HG03442 (cell line): ENCODE results near the gene CYP11A1.
A peak's percentile ranks its signal among the peaks of the same experiment; 100 is the strongest.
"Not testable (repeated sequence)": the region's sequence is repeated elsewhere in the genome, so short reads cannot be mapped to it uniquely, and the experiment has no call there.

Experiments
- ATAC-seq: cut with Tn5 transposase; IDR thresholded peaks from one replicate; pipeline ENCODE4 v1.9.1; 2021; ENCODE audit warnings: mild to moderate bottlenecking, moderate library complexity; ENCODE audit not compliant: unreplicated experiment

Gene CYP11A1

DNA sequence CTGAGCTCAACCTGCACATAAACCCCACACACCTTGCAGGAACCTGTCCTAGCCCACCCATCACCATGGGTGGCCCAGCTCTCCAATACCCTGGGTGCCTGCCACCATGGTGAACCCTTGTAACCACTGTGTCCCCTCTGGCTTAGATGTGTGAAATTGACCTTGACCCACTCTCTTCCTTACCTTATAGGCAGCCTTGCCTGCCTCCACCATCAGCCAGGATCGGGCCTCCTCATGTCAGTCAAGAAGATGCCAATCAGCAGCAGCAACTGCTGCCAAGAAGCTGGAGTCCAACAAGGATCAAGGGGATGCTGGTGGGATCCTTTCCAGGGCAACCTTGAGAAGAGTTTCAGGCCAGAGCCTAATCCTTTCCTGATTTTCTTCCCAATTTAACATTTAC lies 8.8 kb upstream of the CYP11A1 start:
- no peak for ATAC-seq

GRCh38 chr15:74375303-74375693 lies 7.9 kb upstream of the CYP11A1 start:
- ATAC-seq = no peak

GRCh38 chr15:74374648-74375302 lies 7.3 kb upstream of the CYP11A1 start:
- ATAC-seq = peak; percentile 8

GRCh38 chr15:74373731-74374647 lies 6.5 kb upstream of the CYP11A1 start:
- peak; percentile 67 for ATAC-seq

DNA sequence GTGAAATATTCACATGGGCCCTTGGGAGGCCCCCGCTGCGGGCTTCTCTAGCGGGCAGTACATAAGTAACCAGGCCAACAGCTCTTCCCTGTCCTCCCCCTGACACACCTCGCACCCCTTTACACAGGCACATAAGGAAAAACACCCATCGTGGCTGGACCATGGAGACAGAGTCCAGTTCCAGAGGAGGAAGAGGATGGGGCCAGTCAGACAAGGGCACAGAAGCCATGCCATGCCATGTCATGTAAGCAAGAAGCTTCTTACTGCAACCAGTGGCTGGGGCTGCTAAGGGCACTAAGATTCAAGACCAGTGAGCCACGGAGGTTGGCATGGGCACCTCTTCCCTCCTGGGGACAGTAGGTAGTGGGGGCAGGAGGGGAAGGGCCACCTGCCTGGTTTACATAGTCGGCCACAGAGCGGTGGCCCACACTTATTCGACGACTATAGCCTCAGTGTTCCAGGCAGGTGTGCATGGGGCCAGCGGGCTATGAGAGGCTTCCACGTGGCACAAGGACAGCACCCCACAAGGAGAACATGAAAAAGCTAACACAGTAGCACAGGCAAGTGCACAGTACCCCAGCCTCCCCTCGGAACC lies 5.7 kb upstream of the CYP11A1 start:
- ATAC-seq = no peak

DNA sequence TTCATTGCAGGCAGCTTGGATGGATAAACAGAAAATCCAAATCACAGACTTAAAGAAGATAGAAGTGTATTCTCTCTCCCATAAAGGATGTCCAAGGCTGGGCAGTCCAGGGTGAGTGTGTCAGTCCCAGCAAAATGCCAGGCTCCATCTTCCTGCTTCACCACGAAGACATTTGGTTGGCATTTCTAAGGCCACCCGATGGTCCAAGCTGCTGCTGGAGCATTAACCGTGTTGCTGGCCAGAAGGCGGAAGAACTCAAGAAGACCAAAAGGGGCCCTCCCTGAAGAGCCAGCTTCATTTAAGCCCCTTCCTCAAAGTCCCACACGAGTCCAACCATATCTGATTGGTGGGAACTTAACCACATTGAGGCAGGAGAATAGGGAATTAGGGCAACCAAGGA lies 3.0 kb upstream of the CYP11A1 start:
- no peak for ATAC-seq

- no peak for ATAC-seq
These were observed 2.3 kb upstream of the CYP11A1 start for GRCh38 chr15:74369756-74370155.

DNA sequence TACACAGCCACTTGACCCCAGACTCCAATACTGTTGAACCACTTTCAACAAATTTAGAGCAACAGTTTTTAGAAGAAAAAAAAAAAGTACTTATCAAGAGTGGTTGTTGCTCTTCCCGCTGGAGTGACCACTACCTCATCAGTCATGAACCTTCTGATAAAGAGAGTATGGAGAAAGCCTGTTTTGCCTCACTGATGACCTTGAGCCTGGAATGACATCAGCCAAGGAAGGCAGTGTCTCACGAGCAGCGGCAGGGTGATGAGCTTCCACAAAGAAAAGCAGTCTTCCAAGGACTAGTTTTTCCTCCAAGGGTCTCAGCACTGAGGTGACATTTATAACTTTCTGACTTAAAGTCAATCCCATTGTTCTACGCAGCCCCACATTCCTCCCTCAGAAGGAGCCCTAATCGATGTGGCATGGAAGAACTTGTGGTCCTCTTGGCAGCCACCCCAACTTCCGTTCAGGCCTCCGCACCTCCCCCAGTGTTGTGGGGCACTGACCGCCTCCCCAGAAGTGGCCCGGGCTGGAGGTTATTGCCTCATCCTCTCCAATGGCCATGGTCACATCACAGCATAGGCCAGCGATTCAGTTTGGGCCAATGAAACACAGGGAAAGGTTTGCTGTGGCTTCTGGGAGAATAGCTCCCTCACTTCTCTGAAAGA lies 1.8 kb upstream of the CYP11A1 start:
- no peak for ATAC-seq

- no peak for ATAC-seq
These were observed 675 bp upstream of the CYP11A1 start for GRCh38 chr15:74368121-74368520.

DNA sequence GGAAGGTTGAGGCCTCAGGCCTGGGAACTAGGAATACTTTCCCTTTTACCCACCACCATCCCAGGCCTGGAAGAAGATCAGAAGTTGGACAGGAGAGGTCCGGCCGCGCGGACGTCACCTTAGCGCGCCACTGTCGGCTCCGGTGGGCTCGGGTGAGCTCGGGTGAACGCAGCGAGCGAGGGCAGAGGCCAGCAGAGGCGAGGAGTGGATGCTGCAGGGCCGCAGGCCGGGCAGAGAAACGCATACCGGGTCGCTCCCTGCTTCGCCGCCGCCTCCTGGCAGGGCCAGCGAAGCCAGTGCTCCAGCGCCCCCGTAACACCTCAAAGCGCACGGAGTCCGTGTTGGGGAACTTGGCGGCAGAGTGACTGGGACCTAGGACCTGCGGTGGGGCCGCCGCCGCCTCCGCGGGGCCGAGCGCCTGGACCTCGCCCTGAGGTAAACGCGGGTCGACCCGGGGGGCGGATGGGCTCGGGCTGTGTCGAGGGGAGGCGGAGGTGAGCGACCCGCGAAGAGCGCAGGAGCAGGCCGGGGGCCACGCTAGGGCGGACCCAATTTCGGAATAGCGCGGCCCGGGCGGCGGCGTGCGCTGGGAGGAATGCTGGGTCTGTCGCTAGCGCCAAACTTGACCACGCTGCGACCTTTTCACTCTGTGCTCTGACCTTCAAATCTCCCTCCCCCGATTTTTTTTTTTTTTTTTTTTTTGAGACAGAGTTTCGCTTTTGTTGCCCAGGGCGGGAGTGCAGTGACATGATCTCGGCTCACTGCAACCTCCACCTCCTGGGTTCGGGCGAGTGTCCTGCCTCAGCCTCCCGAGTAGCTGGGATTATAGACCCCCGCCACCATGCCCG lies 1.6 kb downstream of the CYP11A1 start:
- ATAC-seq = no peak

GRCh38 chr15:74364936-74365597 lies 2.4 kb downstream of the CYP11A1 start:
- ATAC-seq = no peak

DNA sequence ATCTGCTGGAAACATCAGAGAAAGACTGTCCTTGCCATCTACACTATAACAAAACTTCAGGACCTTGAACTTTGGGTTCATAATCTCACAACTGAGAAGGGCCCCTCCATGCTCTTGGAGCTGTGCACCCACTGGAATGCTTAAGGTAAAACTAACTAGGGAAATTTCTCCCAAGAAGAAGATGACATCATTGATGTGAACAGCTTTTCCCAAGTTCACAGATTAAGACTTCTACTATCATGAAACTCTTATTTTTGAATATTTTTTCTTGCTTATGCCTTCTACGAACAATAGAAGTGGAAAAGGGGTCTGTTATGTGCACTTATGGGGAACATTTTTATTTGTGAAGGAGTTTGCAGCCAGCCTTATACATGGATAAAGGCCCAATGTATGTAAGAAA lies 5.0 kb downstream of the CYP11A1 start:
- no peak for ATAC-seq

DNA sequence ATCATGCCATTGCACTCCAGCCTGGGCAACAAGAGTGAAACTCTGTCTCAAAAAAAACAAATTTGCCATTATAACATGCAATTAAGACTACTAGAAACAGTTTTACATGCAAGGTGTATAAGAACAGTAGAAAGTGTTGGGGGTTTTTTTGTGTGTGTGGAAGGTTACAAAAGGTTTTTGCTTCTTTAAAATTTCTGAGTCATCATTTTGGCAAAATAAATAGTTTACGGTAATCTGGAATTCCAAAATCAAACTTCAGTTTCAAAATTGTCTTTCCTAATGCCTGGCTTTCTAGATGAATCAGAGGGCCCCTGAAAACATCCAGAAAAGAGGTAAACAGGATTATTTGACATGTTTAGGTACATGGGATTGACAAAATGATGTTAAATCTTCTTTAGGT lies 6.6 kb downstream of the CYP11A1 start:
- ATAC-seq = not testable (repeated sequence)

- not testable (repeated sequence) for ATAC-seq
These were observed 8.1 kb downstream of the CYP11A1 start for GRCh38 chr15:74359376-74359775.

- not testable (repeated sequence) for ATAC-seq
These were observed 9.9 kb downstream of the CYP11A1 start for GRCh38 chr15:74357514-74357913.

- not testable (repeated sequence) for ATAC-seq
These were observed 11.4 kb downstream of the CYP11A1 start for GRCh38 chr15:74356050-74356449.

- ATAC-seq = not testable (repeated sequence)
These were observed 13.5 kb downstream of the CYP11A1 start for GRCh38 chr15:74353992-74354391.

DNA sequence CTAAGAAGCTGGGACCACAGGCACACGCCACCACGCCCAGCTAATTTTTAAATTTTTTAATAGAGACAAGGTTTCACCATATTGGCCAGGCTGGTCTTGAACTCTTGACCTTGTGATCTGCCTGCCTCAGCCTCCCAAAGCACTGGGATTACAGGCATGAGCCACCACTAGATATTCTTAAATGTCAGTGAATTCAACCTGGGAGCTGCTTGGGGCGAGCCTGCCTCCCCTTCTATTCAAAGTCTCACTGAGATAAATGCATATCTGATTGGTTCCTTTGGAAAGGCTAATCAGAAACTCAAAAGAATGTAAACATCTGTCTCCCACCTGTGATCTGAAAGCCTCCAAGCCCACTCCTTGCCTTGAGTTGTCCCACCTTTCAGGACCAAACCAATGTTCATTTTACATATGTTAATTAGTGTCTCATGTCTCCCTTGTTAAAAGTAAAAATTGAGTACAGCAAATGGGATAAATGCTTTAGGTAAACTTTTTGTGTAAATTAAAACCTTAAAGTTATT lies 15.0 kb downstream of the CYP11A1 start:
- no peak for ATAC-seq

GRCh38 chr15:74351670-74352069 lies 15.8 kb downstream of the CYP11A1 start:
- no peak for ATAC-seq
